Measurements from ENCODE around the gene TINCR.
"Not testable (repeated sequence)": the region's sequence is repeated elsewhere in the genome, so short reads cannot be mapped to it uniquely, and the experiment has no call there.

The TINCR gene

DNA sequence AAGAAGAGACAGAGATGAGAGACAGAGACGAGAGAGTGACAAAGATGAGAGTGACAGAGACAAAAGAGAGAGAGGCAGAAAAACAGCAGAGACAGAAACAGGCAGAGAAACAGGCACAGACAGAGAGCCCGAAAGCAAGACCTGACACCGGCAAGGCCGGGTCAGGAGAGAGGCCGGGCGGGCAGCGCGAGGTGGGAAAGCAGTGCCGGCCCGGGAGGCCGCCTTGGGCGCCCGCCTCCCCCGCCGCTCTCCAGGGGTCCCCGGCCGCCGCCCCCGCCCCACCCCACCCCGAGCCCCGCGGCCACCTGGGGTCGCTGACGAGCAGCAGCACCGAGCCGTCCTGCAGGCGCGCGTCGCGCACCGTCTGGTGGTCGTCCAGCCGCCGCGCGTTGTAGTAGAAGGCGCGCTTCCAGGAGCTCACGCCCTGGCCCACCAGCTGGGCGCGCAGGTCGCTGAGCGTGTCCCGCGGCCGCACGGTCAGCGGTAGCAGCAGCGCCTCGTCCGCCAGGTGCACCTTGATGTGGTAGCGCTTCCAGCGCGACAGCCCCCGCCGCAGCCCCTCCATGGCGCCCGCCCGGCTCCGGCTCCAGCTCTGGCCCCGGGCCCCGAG lies at the start of gene TINCR:
Gene TINCR, minus strand, starts transcription at position 594 of the 610 bp plus-strand sequence.
- DNase-seq = no peak

DNA sequence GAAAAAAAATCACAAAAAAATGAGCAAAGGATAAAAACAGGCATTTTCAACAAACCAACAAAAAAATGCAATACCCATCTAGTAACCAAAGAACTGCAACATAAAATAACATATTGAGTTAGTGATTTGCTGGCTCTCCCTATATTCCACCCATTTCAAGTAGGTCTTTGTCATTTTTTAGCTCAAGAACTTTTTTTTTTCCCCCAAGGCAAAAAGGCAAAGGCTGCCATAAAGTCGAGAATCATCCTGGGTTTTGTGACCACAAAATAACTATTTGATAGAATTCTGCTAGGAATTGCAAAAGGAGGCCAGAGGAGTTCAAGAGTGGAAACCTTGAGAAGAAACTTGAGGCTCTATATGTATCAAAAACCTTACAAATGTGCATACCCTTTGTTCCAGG lies 49.3 kb upstream of the TINCR start:
- no peak for DNase-seq

DNA sequence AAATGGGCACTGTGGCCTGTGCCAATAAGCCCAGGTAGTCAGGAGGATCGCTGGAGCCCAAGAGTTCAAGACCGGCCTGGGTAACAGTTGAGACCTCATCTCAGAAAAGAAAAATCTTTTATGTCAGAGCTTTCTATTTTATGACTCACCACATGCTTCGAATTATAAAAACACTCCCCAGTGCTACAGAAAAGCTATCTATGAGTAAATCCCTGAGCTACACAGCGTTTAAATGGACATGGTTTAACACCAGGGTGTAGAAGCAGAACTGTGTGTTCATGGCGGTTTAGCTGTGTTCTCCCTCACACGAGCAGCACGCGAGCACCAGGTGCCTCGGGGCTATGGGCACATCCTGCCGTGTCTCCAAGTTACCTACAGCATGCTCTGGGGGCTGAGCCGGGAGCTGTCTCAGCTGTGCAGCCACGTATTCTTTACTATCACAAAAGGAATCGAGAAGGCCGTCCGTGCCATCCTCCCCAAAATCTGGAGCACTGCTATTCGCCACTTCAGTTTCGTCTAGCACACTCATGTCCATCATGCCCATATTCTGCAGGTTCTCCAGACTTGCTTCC lies 48.1 kb upstream of the TINCR start:
- DNase-seq = no peak

DNA sequence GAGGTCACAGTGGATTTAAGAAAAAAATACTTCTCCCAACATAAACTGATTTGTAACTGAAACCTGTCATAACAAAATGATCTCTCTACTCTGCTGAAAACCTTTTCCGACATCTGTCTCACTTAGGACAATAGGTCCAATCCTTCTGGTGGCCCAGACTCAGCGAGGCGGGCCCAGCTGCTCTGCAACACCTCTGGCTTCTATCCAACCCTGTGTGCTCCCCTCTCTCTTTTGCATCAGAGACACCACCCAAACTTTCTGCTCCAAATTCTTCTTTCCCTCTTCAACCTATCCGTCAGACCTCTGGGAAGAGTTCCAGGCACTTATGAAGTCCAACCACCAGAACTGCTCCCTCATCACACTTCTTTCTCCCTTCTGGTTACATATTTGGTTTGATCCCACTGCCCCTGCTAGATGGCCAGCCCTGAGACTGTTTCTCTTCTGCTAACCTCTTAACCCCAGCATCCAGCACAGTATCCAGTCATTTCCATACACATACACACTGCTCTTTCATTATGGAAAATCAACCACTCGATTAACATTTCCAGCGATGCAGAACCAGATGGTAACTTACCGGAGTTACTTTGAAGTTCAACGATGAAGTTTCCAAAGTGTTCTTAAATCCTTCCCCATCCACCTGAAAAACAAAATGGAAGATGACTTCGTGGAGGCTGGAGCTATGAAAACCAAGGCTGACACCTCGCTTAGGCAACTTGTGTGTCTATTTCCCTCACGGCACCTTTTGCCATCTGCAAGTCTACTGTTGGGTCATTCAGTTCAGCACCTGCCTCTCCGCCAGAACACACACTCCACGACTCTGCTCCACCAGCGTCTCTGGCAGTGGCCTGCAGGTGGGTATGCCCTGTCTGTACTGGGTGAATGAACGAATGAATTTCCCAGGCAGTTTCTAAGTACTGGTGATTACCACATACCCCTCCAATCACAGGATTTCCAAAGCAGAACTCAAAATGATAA lies 45.4 kb upstream of the TINCR start:
- DNase-seq = no peak

DNA sequence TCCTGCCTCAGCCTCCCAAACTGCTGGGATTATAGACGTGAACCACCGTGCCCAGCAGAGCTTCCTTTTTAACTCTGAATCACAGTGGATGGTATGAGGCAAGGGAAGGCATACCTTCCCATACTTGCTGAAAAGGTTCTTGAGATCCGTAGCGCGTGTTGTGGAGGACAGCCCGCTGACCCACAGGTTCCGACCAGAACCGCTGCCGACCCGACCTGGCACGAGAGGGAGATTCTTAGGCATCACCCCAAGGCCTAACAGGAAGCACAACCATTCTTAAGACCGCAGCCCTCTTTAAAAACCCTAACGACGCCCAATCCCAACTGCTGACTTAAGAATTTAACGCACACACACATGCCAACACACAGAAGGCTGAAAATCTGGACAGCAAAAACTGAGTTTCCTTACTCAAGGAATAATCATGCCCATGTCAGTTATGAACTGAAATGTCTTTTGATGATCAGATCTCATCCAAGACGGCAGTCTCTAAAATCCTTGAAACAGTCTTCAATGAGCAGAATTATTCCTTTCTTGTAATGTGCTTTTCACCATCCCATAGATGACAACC lies 42.2 kb upstream of the TINCR start:
- no peak for DNase-seq

DNA sequence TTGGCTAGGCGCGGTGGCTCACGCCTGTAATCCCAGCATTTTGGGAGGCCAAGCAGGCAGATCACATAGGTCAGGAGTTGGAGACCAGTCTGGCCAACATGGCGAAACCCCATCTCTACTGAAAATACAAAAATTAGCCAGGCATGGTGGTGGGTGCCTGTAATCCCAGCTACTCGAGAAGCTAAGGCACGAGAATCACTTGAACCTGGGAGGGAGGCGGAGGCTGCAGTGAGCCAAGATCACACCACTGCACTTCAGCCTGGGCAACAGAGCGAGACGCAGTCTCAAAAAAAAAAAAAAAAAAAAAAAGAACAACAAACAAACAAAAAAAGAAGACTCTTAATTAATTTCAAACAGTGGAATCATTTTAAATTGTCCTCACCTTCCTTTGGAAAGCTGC lies 41.0 kb upstream of the TINCR start:
- not testable (repeated sequence) for DNase-seq

DNA sequence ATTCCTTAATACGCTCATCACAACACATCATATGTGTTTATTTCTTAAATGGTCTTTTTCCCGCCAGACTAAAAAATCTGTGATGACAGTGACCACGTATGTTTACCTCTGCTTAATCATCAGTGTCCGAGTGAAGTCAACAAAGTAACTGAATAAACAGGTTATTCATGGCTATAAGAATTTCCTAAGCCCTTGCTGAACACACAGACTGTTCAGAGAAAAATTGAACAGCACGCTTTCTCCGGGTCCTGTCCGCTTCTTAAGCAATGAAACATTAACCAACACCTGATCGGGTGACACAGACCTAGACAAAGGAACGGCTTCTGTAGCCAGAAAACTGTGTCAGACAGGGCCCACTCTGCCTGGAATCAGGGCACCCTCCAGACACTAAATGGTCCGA lies 40.5 kb upstream of the TINCR start:
- DNase-seq = no peak

DNA sequence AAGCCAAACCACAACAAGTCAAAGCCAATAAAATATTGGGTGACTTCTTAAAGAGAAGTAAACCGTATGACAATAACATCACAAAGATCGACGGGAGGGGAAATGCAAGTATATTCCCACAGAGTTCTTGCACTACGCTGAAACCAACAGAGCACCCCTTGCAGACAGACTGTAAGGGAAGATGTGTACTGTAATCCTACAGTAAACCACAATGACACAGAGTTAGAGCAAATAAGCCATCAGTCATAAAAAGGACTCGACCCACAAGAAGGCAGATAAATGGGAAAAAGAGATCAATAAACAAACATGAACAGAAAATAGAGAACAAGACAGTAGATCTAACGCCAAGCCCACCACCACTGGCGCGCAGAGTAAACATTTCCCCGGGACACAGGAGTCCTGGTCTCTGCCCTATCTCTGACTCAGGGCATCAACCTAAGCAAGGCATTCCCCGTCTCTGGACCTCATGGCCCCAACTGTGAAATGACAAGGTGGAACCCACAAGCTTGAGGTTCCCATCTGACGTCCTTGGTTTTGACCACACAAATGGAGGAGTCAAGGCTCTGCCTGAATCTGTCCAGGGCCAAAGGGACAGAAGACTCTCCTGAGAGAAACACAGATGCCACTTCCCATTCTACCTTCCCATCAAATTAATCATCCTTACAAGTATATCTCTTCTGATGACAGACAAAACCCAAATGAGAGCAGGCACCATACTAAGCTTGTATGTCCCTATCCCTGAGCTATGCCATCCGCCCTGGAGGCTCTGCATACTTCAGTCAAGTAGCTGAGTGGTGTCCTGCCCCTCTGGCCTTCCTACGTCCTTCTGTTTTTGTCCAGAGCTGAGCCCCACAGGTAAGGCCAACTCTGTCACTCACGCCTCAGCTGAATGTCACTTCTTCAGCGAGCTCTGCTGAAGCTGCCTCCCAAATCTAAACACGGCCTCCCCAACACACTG lies 39.8 kb upstream of the TINCR start:
- no peak for DNase-seq

DNA sequence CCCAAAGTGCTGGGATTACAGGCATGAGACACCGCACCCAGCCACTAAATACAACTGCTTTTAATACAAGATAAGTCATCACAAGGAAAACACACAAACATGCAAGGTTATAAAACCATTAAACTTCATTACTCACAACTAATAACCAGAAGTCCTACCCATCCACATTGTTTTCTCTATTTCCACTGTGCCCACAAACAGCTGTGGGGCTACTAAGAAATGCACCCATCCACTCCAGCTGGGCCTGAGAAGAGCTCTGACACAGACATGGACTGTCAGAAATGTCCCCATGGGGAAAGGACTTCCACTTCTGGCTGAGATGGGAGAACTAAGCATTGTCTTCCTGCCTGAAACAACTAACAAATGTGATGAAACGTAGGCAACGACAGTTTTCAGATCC lies 37.6 kb upstream of the TINCR start:
- DNase-seq = no peak

DNA sequence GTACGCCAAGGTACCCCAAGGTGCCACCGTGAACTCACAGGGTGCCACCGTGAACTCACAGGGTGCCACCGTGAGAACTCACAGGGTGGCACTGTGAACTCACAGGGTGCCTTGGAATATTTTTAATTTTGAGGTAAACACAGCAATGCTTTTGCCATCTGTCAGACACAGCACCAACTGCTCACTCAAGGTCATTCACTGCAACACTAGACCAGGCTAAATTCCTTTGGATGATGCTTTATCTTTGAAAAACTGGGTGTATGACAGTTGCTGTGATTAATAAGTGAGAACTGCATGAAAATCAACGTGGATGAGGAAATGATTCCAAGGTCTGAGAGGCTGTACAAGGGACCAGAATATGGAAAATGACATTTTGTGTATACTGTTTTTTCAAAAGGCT lies 35.9 kb upstream of the TINCR start:
- no peak for DNase-seq

DNA sequence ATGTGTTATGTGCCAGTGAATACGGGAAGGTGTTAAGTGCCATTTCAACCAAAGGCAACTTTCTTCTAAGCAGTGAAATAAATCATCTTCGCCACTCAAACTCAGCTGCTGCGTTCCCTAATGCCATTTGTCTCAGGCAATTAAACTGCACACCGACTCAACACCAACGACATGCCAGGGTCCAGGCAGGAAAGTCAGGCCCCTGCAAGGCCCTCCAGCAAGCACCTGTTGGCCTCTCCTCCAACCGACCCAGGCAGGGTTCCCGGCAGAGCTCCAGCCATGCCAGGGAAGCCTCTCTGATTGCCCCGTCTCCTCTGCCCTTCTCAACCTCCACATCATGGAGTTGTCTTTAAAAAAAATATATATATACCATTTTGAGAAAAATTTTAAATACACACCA lies 33.0 kb upstream of the TINCR start:
- DNase-seq = no peak

DNA sequence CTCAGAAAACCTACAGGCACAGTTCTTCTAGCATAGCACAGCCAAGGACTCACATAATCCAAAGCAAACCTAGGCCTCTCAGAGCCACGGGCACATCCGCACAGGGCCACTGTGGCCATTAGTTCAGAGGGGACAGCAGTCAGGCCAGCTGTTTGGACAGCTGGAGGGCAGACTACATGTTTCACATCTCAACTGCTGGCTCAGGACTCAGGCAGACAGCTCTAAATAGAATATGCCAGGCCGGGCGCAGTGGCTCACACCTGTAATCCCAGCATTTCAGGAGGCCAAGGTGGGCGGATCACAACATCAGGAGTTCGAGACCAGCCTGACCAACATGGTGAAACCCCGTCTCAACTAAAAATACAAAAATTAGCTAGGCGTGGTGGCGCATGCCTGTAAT lies 28.0 kb upstream of the TINCR start:
- no peak for DNase-seq

DNA sequence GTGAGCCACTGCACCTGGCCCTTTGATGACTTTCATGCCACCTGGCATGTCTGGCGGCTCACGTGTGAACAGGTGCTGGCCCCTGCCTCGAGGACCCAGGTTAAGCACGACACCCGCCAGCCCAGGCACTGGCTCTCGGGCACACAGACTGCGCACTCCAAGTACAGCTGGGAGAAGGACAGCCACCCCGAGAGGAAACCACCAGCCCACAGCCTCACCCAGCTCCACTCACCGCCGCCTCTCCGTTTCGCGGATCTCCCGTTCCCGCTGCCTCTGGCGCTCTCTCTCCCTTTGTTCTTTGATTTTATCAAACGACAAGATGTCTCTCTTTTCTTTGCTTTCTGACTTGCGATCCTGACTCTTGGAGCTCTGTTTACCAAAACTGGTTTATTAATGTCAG lies 27.4 kb upstream of the TINCR start:
- DNase-seq = no peak

DNA sequence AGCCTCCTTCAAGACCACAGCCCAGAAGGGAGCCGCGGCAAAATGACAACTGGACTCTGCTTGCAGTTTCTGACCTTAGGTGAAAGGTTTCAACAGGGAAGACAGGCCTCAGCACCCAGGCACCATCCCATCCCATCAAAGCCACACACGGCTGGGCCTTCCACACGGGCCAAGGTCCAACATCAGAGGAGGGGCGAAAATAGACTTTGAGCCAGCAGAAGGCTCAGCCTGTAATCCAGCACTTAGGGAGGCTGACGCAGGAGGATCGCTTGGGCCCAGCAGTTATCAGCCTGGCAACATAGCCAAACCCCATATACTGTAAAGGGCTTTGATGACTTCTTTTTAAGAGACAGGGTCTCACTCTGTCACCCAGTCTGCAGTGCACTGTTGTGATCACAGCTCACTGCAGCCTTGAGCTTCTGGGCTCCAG lies 26.8 kb upstream of the TINCR start:
- DNase-seq = no peak

DNA sequence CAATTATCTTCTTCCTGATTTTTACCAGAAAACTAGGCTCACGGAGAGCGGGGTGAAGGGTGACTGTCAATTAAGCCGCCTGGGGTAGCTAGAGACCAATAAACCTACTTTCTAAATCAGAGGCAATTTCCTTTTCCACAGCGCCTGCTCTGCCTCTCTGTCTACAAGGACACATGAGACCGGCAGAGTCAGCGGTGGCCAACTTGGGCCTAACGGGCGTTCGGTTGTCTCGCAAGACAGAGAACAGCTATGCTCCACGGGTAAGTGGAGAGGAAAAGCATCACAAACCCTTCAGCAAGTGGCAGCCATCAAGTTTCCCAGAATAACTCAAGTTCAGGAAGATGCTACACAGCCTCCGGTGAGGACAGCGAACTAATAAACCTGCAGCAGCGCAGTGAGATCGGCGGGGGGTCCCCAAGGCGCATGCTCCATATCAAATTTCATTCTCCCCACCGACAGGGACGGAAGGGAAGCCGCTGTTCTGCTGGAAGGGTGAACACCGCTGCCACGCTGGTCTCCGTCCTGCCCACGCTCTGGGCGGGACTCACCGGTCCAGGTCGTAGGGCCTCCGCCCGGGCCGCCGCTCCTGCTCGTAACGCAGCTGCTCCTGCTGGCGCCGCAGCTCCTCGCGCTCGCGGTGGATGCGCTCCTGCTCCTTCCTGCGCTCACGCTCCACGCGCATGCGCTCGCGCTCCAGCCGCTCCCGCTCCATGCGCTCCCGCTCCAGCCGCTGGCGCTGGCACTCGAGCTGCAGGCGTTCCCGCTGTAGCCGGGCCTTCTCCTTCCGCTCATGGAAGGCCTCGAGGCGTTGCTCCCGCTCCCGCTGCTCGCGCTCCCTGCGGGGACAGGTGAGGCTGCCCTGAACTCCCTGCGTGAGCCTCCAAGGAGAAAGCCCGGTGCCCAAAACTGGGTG lies 25.8 kb upstream of the TINCR start:
- no peak for DNase-seq

DNA sequence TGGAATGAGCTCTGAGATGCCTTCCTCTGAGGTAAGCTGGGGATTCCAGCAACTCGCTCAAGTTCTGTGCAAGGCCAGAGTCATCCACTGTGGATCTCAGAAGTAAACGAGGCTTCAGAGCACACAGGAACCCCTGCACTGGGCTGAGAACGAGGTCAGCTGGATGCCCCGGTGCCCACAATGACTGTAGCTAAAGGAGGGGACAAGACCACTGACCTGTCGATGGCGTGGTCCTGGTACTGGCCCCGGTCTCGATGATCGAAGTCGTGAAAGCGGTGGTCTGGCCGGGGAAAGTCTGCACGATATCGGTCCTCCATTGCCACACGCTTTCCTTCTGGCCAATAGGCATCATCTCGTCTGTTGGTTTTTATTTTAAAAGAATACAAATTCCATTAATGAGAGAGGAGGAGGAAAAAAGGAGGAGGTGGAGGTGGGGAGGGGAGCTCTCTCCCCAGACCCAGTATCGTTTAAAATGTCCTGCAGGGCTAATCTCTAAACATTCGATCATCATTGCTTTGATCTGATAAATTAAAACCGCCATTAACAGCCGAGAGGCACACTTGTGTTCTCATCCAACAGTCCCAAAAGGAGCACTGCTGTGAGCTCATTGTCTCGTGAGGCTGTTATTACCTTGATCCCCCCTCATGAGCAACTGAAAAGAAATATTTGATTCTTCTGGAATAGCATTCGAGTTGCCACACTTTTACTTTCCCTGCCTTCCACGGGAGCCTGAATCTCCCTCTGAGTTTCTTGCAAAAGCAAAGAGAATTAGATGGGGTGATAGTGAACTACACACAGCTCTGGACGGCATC lies 25.0 kb upstream of the TINCR start:
- DNase-seq = no peak

DNA sequence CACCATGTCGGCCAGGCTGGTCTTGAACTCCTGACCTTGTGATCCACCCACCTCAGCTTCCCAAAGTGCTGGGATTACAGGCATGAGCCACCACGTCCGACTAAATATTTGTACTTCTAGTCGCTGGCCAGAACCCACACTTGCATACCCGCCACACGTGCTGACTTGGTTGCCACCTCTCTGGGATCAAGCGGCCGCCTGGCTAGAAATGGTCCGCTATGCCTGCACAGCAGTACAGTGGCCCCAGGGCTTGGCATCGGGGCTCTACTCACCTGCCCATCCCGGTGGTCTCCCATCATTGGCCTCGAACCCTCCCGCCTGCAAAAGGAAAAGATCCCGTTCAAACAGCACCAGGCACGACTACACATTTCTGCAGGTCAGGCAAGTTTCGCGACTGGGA lies 23.7 kb upstream of the TINCR start:
- DNase-seq = no peak

DNA sequence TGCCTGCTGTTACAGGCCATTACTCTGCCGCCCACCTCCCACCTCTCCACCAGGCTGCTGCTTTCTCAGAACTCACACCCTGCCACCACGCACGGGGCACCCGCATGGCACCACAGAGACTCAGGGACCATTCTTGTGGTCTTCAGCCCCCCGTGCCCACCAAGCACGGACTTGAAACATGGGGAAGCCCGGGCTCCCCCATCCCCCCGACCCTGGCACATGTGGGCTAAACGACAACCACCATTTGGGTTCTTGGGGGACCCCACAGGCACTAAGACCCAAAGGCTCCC lies 23.1 kb upstream of the TINCR start:
- no peak for DNase-seq

DNA sequence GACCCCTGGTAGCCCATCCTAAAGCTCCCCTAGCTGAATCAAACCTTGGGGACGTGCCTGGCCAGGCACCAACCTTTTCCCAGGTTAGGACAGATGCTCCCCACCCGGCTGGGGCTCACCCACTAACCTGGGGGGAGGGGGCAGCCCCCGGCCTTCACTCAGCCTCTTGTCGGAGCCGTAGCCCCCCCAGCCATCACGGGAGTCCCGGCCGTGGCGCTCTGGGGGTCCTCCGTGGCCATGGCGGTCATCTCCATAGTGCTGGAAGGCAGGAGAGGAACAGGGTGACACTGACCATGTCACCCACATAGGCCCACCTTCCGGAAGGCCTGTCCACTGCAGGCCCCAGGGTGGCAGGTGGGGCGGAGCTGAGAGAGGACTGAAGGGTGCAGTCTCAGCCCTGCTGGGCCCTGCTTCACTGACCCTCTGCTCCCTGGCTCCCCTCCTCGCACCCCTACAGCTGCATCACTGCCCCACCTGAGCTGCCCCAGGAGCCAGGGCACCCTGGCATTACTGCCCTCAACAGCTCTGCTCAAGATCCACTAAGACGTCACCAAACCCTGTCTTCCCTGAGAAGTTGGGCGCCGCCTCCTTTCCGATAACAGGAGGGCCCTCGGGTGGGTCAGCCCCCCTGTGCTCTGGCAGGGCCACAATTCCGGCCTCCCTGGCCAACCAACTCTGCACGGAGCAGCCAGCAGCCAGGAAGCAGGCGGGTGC lies 22.6 kb upstream of the TINCR start:
- DNase-seq = no peak

All from NCI-H446 (cell line).